T-helper 1 cell treated with Interleukin-12 subunit alpha and Interleukin-12 subunit beta and Interleukin-4 antibody, amounts not matched to agents 30 μg/mL and 1 μg/mL, for 36 hours (primary cell): ENCODE measurements around the gene CDON.

Source experiments
- H3K27ac Mint-ChIP-seq: one replicate; pipeline ENCODE4 v1.8.0; 2021; ENCODE audit warnings: mild to moderate bottlenecking, mixed read lengths
- H3K27me3 Mint-ChIP-seq: one replicate; pipeline ENCODE4 v1.8.0; 2021; ENCODE audit warnings: low read depth, mixed read lengths
- H3K36me3 Mint-ChIP-seq: one replicate; pipeline ENCODE4 v1.8.0; 2021; ENCODE audit warnings: low read depth, mixed read lengths
- H3K4me1 Mint-ChIP-seq: one replicate; pipeline ENCODE4 v1.8.0; 2021; ENCODE audit warnings: low read depth, mixed read lengths
- H3K4me3 Mint-ChIP-seq: one replicate; pipeline ENCODE4 v1.8.0; 2021; ENCODE audit warnings: mild to moderate bottlenecking, moderate library complexity, mixed read lengths
- H3K9me3 Mint-ChIP-seq: one replicate; pipeline ENCODE4 v1.8.0; 2021; ENCODE audit warnings: mixed read lengths

The CDON gene

GRCh38 chr11:125933030-125933813 lies 129.4 kb downstream of the CDON start:
- H3K4me1 Mint-ChIP-seq = no peaks in the 10 kb centered on the region
- no peaks in the 10 kb centered on the region for H3K9me3 Mint-ChIP-seq
- H3K27ac Mint-ChIP-seq = no peak overlapping the region
- peaks cover 5% of the 10 kb centered on the region for H3K27me3 Mint-ChIP-seq
- H3K36me3 Mint-ChIP-seq = no peaks in the 10 kb centered on the region
- H3K4me3 Mint-ChIP-seq = no peak overlapping the region

- Mint-ChIP-seq H3K4me1 (no peaks in the 10 kb centered on the region), H3K27me3 (peaks cover 6% of the 10 kb centered on the region), H3K4me3 (no peak overlapping the region), H3K27ac (no peak overlapping the region), H3K36me3 (no peaks in the 10 kb centered on the region), H3K9me3 (no peaks in the 10 kb centered on the region)
Observed at GRCh38 chr11:125932301-125932700, 130.4 kb downstream of the CDON start.

GRCh38 chr11:125931668-125932067 lies 131.0 kb downstream of the CDON start:
- H3K36me3 Mint-ChIP-seq = no peaks in the 10 kb centered on the region
- no peak overlapping the region for H3K27ac Mint-ChIP-seq
- H3K4me1 Mint-ChIP-seq = no peaks in the 10 kb centered on the region
- H3K4me3 Mint-ChIP-seq = no peak overlapping the region
- H3K9me3 Mint-ChIP-seq = no peaks in the 10 kb centered on the region
- peaks cover 12% of the 10 kb centered on the region for H3K27me3 Mint-ChIP-seq

- H3K4me1 Mint-ChIP-seq = no peaks in the 10 kb centered on the region
- no peak overlapping the region for H3K4me3 Mint-ChIP-seq
- no peaks in the 10 kb centered on the region for H3K36me3 Mint-ChIP-seq
- H3K27me3 Mint-ChIP-seq = peaks cover 13% of the 10 kb centered on the region
- H3K27ac Mint-ChIP-seq = no peak overlapping the region
- no peaks in the 10 kb centered on the region for H3K9me3 Mint-ChIP-seq
Observed at GRCh38 chr11:125931116-125931515, 131.6 kb downstream of the CDON start.

GRCh38 chr11:125930076-125930450 lies 132.6 kb downstream of the CDON start:
- Mint-ChIP-seq H3K27ac (no peak overlapping the region), H3K36me3 (no peaks in the 10 kb centered on the region), H3K4me1 (no peaks in the 10 kb centered on the region), H3K4me3 (no peak overlapping the region), H3K9me3 (no peaks in the 10 kb centered on the region), H3K27me3 (peaks cover 13% of the 10 kb centered on the region)

GRCh38 chr11:125929445-125930075 lies 133.1 kb downstream of the CDON start:
- H3K27me3 Mint-ChIP-seq = peaks cover 13% of the 10 kb centered on the region
- H3K36me3 Mint-ChIP-seq = no peaks in the 10 kb centered on the region
- no peak overlapping the region for H3K27ac Mint-ChIP-seq

GRCh38 chr11:125926682-125927081 lies 136.0 kb downstream of the CDON start:
- no peak overlapping the region for H3K27ac Mint-ChIP-seq
- no peak overlapping the region for H3K4me3 Mint-ChIP-seq
- H3K27me3 Mint-ChIP-seq = peaks cover 19% of the 10 kb centered on the region
- no peaks in the 10 kb centered on the region for H3K9me3 Mint-ChIP-seq
- H3K4me1 Mint-ChIP-seq = no peaks in the 10 kb centered on the region
- H3K36me3 Mint-ChIP-seq = no peaks in the 10 kb centered on the region

More at GRCh38 chr11:125929445-125930075, 133.1 kb downstream of the CDON start:
- no peaks in the 10 kb centered on the region for H3K4me1 Mint-ChIP-seq
- no peaks in the 10 kb centered on the region for H3K9me3 Mint-ChIP-seq
- H3K4me3 Mint-ChIP-seq = no peak overlapping the region

GRCh38 chr11:125925804-125926203 lies 136.9 kb downstream of the CDON start:
- Mint-ChIP-seq H3K27ac (no peak overlapping the region), H3K4me1 (no peaks in the 10 kb centered on the region), H3K36me3 (no peaks in the 10 kb centered on the region), H3K27me3 (peaks cover 19% of the 10 kb centered on the region), H3K4me3 (no peak overlapping the region), H3K9me3 (no peaks in the 10 kb centered on the region)

- Mint-ChIP-seq H3K27me3 (peaks cover 19% of the 10 kb centered on the region), H3K36me3 (no peaks in the 10 kb centered on the region), H3K27ac (no peak overlapping the region), H3K4me1 (no peaks in the 10 kb centered on the region), H3K9me3 (no peaks in the 10 kb centered on the region), H3K4me3 (no peak overlapping the region)
Observed at GRCh38 chr11:125925247-125925740, 137.4 kb downstream of the CDON start.

GRCh38 chr11:125924384-125925007 lies 138.2 kb downstream of the CDON start:
- no peaks in the 10 kb centered on the region for H3K9me3 Mint-ChIP-seq
- H3K27ac Mint-ChIP-seq = no peak overlapping the region
- H3K4me3 Mint-ChIP-seq = no peak overlapping the region
- H3K27me3 Mint-ChIP-seq = peaks cover 18% of the 10 kb centered on the region
- no peaks in the 10 kb centered on the region for H3K36me3 Mint-ChIP-seq
- H3K4me1 Mint-ChIP-seq = no peaks in the 10 kb centered on the region

- Mint-ChIP-seq H3K27ac (no peak overlapping the region), H3K36me3 (no peaks in the 10 kb centered on the region), H3K27me3 (peaks cover 21% of the 10 kb centered on the region), H3K4me3 (no peak overlapping the region), H3K4me1 (no peaks in the 10 kb centered on the region), H3K9me3 (no peaks in the 10 kb centered on the region)
Observed at GRCh38 chr11:125923633-125924032, 139.0 kb downstream of the CDON start.

- Mint-ChIP-seq H3K9me3 (no peaks in the 10 kb centered on the region), H3K27me3 (peaks cover 25% of the 10 kb centered on the region), H3K4me3 (no peak overlapping the region)
Observed at GRCh38 chr11:125923012-125923579, 139.6 kb downstream of the CDON start.

GRCh38 chr11:125922156-125922555 lies 140.5 kb downstream of the CDON start:
- Mint-ChIP-seq H3K4me3 (no peak overlapping the region), H3K27ac (no peak overlapping the region), H3K9me3 (no peaks in the 10 kb centered on the region), H3K36me3 (no peaks in the 10 kb centered on the region), H3K27me3 (peaks cover 23% of the 10 kb centered on the region), H3K4me1 (no peaks in the 10 kb centered on the region)

More at GRCh38 chr11:125923012-125923579, 139.6 kb downstream of the CDON start:
- Mint-ChIP-seq H3K27ac (no peak overlapping the region), H3K4me1 (no peaks in the 10 kb centered on the region), H3K36me3 (no peaks in the 10 kb centered on the region)

- H3K9me3 Mint-ChIP-seq = no peaks in the 10 kb centered on the region
- H3K4me3 Mint-ChIP-seq = no peak overlapping the region
- H3K4me1 Mint-ChIP-seq = no peaks in the 10 kb centered on the region
- no peaks in the 10 kb centered on the region for H3K36me3 Mint-ChIP-seq
- no peak overlapping the region for H3K27ac Mint-ChIP-seq
- peaks cover 25% of the 10 kb centered on the region for H3K27me3 Mint-ChIP-seq
Observed at GRCh38 chr11:125921042-125921441, 141.6 kb downstream of the CDON start.
